Bronchial epithelial cell (primary cell): ENCODE data around the gene TNRC6A. TPM values are rescaled to one million over a fixed set of nuclear protein-coding genes. Genes with fewer than 3 reads are reported as not detected.

Source experiments
- DNase-seq: peaks from one replicate; pipeline ENCODE4 v3.0.0-alpha.2; 2010; ENCODE audit warnings: low read depth
- FAIRE-seq: peaks from 2 replicates; lab custom pipeline; 2011; peaks lifted over from hg19 to GRCh38; lab: Jason Lieb, UNC
- H3K27me3 ChIP-seq: 2 replicates; pipeline ENCODE4 v1.5.1; 2011; ENCODE audit warnings: low read length; ENCODE audit not compliant: control insufficient read depth, insufficient read depth
- H3K36me3 ChIP-seq: 2 replicates; pipeline ENCODE4 v1.5.1; 2011; ENCODE audit warnings: low read length; ENCODE audit not compliant: control insufficient read depth, insufficient read depth
- H3K4me3 ChIP-seq: 2 replicates; pipeline ENCODE4 v1.5.1; 2011; ENCODE audit warnings: mild to moderate bottlenecking, low read depth, low read length, control low read depth
- total RNA-seq: library from RNA; depleted of rRNA; stranded (reverse); fragments of >200 nt; gene quantifications from 2 replicates; pipeline ENCODE4 v1.2.1, GENCODE V29; 2014
- TF ChIP-seq, protein P1 (sequence below): IDR thresholded peaks from 2 replicates; pipeline ENCODE4 v1.5.1; 2011; ENCODE audit warnings: mild to moderate bottlenecking, moderate library complexity, low read length, control low read depth, inconsistent platforms; ENCODE audit not compliant: insufficient read depth, severe bottlenecking

The TNRC6A gene
- total RNA-seq, 1 donor from 2014 or later: 14.2 TPM

DNA sequence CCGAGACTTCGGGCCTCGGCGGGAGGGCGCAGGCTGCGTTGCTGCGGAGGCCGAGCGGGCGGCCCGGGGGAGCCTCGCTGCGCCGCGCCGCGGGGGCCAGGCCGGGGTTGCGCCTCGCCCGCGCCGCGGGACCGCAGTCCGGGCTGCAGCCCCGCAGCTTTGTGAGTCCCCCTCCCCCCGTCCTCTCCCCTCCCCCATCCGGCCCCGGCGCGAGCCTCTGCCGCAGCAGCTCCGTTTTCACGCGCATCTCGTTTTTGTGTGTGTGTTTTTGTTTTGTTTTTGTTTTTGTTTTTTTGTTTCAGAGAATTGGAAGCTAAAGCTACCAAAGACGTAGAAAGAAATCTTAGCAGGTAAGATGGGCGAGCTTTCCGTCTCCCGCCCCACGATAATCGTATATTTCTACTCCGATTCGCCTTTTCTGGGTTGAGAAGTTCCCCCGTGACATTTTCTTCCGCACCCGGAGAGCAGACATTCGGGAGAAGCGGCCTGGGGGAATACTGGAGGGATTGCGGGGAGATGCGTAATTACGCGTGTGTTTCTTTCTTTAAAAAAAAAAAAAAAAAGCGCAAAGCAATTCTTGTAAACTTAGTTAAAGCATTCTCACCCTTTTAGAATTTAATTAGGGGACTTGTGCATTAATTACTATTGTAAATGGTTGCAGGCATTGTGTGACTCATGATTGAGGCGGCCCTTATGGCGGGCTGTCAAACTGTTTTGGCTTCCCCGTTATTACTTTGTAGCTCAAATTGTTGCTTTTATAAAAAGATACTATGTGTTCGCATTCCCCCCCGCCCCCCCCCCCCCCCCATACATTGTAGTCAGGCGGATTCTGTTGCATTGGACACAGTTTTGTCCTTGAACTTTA is 732 bp downstream of the TNRC6A start:
- FAIRE-seq (no peak), DNase-seq (peak; percentile 42)
- H3K27me3 ChIP-seq: no peaks in the 10 kb centered on the region
- H3K4me3 ChIP-seq: peak overlapping the region; percentile 75
- H3K36me3 ChIP-seq: peaks cover 3% of the 10 kb centered on the region
- TF ChIP-seq, protein P1, sequence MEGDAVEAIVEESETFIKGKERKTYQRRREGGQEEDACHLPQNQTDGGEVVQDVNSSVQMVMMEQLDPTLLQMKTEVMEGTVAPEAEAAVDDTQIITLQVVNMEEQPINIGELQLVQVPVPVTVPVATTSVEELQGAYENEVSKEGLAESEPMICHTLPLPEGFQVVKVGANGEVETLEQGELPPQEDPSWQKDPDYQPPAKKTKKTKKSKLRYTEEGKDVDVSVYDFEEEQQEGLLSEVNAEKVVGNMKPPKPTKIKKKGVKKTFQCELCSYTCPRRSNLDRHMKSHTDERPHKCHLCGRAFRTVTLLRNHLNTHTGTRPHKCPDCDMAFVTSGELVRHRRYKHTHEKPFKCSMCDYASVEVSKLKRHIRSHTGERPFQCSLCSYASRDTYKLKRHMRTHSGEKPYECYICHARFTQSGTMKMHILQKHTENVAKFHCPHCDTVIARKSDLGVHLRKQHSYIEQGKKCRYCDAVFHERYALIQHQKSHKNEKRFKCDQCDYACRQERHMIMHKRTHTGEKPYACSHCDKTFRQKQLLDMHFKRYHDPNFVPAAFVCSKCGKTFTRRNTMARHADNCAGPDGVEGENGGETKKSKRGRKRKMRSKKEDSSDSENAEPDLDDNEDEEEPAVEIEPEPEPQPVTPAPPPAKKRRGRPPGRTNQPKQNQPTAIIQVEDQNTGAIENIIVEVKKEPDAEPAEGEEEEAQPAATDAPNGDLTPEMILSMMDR: no peak

GRCh38 chr16:24730914-24731313 is 1.5 kb downstream of the TNRC6A start:
- TF ChIP-seq, protein P1: no peak
- DNase-seq (no peak), FAIRE-seq (no peak)
- no peaks in the 10 kb centered on the region for H3K27me3 ChIP-seq
- peaks cover 3% of the 10 kb centered on the region for H3K36me3 ChIP-seq
- peak overlapping the region; percentile 75 for H3K4me3 ChIP-seq

DNA sequence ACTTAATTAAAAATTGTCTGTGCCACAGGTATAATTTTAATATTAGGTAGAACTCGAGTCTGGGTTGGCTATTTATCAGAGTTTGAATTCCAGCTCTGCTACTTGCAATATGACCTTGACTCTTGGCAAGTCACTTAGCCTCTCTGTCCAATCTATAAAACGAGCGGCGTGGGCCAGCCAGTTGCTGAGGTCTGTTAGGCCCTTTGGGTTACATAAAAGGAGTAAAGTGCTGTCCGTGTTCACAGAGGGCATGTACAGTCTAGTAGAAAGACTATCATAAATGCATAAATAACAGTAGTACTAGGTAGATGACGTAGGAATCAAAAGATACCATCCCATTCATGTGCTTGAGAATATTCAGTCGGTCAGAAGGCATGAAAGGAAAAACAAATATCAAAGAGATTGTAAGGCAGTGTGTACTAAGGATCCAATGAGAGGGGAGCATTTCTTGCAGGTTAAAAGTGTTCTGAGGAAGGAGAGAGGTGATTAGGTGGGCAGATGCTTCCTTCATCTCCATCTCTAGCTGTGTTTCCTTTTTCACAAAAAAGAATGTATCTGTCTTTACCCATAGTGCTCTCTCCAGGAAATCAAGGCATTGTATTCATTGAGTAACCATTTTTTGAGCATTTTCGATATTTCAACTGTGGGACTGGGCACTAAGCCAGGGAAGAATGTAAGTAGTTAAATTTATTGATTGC is 2.4 kb downstream of the TNRC6A start:
- Histone ChIP-seq H3K4me3 (no peak overlapping the region), H3K36me3 (peaks cover 3% of the 10 kb centered on the region), H3K27me3 (no peaks in the 10 kb centered on the region)
- DNase-seq: no peak
- TF ChIP-seq, protein P1: no peak
- FAIRE-seq: no peak

DNA sequence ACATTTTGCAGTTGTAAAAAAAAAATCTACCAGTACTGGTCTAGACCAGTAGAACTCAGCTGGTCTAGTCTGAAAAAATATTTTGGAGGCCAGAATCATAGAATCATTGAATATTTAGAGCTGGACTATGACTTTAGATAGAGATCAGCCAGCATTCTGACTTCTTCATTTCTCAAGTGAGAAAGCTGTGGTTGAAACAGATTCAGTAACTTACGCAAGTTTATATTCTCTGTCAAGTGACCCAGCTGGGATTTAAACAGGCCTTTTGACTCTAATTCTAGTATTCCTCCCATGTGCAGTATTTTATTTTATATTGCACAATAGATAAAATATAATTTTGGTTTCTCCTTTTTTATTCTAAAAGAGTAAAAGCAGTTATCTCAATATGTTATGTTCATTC is 4.9 kb downstream of the TNRC6A start:
- peaks cover 4% of the 10 kb centered on the region for H3K36me3 ChIP-seq
- no peak overlapping the region for H3K4me3 ChIP-seq
- no peak for FAIRE-seq
- H3K27me3 ChIP-seq: no peaks in the 10 kb centered on the region
- no peak for DNase-seq
- TF ChIP-seq, protein P1: no peak

GRCh38 chr16:24736758-24737157 is 7.3 kb downstream of the TNRC6A start:
- no peak overlapping the region for H3K4me3 ChIP-seq
- FAIRE-seq: no peak
- TF ChIP-seq, protein P1: no peak

More at GRCh38 chr16:24736758-24737157, 7.3 kb downstream of the TNRC6A start:
- no peak for DNase-seq
- H3K36me3 ChIP-seq: peaks cover 4% of the 10 kb centered on the region
- H3K27me3 ChIP-seq: no peaks in the 10 kb centered on the region
